Caki2 (cell line): ENCODE data around the gene DUSP8. TPM values are rescaled to one million over a fixed set of nuclear protein-coding genes. Genes with fewer than 3 reads are reported as not detected.

Experiments
- DNase-seq: peaks from one replicate; pipeline ENCODE4 v3.0.0-alpha.2; 2015; ENCODE audit warnings: low read depth
- in situ Hi-C: cut with HindIII; loops from 2 replicates; pipeline ENCODE4 v1.10.0; 2016; ENCODE audit warnings: low sequenced_read_pairs, low pct_unique_long_range_greater_than_20kb, mixed read lengths
- total RNA-seq: library from RNA; depleted of rRNA; stranded (reverse); fragments of >200 nt; shearing (Covaris generic); gene quantifications from 2 replicates; pipeline ENCODE4 v1.2.3, GENCODE V29; 2014; ENCODE audit warnings: low replicate concordance

Gene DUSP8
- total RNA-seq, 1 experiment from 2014 or later: 0.07 TPM

- in situ Hi-C loops: no loop called here
- DNase-seq: no peak
Measured at GRCh38 chr11:1526785-1527184, 45.3 kb downstream of the DUSP8 start.

DNA sequence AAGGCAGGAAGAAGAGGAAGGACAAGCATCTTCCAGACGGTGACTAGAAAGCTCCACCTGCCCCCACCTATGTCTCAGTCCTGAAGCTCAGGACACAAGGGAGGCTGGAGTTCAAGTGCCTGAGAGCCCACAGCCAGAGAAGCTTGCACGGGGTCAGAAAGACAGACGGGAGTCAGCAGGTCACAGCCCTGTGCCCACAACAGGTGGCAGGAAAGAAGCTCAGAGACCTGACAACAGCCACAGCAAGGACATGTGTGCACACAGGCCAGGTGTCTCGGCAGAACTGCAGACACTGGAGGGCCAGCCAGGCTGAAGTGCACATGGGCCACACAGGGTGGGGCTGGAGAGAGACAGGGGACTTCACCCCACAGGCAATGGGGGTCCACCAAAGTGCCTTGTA, 48.3 kb downstream of the DUSP8 start:
- in situ Hi-C loops: no loop called here
- no peak for DNase-seq

GRCh38 chr11:1523077-1523476, 49.0 kb downstream of the DUSP8 start:
- in situ Hi-C loops: no loop called here
- no peak for DNase-seq

- no peak for DNase-seq
- in situ Hi-C loops: no loop called here
Measured at GRCh38 chr11:1522081-1522424, 50.0 kb downstream of the DUSP8 start.

DNA sequence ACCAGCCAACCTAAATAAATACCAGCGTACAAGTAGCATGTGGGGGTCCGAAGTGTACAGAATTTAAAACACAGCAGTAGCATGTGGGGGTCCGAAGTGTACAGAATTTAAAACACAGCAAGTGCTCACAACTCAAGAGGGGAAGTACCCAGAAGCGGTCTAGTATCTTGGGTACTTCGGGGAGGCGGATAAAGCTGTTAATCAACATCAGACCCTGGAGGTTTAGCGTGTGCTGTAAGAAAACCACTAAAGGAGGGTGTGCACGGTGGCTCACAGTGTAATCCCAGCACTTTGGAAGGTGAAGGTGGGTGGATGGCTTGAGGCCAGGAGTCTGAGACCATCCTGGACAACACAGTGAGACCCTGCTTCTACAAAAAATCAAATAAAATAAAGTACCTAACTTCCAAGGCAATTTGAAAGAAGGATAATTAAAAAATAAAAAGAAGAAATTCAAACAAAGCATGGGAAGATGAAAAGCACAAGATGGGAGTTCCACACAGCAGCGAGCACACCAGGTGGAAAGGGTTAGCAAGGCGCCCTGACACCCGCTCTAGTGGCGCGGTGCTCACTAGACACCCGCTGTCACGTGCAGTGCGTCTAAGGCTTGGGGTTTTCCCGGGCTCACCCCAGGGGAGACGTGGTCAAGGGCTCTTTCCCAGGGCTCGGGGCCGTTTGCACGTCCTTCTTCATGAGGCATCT, 50.5 kb downstream of the DUSP8 start:
- in situ Hi-C loops: no loop called here
- DNase-seq: no peak

DNA sequence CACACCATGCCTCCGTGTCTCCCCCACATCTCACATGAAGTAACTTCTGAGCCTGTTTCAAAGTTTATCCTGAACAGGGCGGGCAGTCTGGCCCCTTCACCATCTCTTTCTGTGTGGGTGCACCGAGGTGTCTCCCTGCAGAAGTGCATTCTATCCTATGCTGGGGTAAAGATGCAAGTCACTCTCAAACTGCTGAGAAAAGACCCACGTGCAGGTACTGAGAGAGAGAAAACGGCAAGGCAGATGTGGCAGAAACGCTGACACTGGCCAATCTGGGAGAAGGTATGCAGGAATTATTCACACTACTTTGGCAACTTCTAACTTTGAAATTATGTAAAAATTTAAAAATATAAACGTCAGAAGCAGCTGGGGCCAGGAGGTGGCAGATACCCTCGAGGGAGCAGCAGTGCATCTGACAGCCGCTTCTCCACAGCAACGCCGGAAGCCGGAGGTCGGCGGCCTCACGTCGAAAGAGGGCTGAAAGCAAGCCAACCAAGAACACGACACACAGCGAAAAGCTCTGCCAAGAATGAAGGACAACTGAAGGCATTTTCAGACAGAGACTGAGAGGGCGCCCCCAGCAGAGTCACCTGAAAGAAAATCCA, 51.3 kb downstream of the DUSP8 start:
- no peak for DNase-seq
- in situ Hi-C loops: no loop called here

DNA sequence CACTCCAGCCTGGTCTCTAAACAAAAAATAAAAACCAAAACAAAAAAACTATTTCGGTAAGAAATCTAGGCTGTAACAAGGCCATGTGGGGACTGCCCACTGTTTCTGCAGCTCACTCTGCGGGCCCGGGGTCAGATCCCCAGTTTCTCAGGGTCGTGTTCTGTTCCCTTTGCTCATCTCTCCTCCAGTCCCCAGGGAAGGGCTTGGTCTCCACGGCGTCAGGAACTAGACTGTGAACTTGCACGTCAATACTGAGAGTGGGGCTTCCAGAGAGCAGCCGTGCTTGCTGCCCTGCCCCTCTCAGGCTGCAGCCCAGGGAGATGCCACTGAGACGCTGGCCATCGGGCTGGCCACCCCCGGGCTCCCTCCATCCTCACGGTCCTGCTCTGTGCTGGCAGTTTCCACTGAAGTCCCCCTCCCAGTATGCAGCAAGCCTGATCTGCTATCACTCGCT, 51.8 kb downstream of the DUSP8 start:
- in situ Hi-C loops: no loop called here
- DNase-seq: no peak

DNA sequence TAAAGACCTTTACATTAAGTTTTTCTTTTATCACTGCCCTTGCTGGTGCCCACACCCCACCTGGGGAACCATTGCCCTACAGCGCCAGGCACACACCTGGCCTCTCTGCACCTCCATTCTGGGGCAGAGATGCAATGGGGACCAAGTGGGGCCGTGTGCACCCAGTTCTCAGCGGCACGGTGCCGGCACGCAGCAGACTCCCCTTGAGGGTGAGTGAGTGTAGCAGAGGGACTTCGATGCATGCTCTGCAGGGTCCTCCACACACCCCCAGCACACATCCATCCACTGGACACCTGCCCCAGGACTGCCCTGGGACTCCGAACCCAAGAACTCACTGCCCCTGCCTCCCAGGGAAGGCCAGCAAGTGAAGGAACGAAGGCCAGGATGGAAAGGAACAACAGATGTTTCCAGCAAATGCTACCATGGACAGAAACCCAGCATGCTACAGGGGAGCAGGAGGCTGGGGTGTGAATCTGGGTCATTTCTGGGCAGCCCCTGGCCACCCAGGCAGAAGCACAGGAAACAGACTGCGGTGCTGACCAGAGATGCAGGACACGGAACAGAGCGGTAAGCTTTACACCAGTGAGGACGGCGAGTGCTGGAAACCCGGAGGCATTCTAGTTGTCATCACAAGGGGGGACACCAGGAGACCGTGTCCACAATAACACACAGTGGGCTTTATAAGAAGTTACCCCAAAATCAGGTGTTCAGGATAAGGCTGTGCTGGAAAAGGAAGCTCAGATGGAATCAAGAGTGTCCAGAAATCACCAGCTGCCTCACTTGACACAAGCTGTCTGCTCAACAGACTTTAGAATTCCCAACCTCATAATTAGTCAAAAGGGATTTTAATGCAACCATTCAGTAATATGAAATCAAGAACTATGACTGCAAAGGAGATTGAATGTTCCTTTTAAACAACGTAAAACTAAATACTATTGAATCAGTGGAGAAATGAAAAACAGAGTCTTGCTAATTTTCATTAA, 52.8 kb downstream of the DUSP8 start:
- in situ Hi-C loops: no loop called here
- no peak for DNase-seq

DNA sequence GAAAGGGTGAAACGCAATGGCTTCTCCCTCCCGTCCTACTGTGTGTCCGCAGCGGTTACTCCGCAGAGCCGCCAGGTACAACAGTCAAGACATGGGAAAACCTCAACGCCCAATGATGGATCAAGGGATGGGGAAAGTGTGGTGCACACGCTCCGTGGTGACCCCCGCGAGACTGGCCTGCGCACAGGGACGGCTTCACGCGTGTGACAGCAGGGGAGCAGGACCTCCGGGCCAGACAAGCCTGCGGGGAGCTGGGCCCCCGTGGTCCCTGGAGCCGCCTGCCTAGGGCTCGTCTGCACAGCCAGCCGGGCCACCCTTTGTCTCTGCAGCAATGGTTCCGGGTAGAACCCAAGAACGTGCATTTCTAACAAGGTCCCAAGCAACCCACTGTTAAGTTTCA, 53.8 kb downstream of the DUSP8 start:
- in situ Hi-C loops: no loop called here
- DNase-seq: no peak

GRCh38 chr11:1517117-1518005, 54.7 kb downstream of the DUSP8 start:
- DNase-seq: no peak
- in situ Hi-C loops: no loop called here

GRCh38 chr11:1516273-1517067, 55.6 kb downstream of the DUSP8 start:
- in situ Hi-C loops: no loop called here
- no peak for DNase-seq

- in situ Hi-C loops: no loop called here
- peak; percentile 16 for DNase-seq
Measured at GRCh38 chr11:1515082-1516060, 56.7 kb downstream of the DUSP8 start.

DNA sequence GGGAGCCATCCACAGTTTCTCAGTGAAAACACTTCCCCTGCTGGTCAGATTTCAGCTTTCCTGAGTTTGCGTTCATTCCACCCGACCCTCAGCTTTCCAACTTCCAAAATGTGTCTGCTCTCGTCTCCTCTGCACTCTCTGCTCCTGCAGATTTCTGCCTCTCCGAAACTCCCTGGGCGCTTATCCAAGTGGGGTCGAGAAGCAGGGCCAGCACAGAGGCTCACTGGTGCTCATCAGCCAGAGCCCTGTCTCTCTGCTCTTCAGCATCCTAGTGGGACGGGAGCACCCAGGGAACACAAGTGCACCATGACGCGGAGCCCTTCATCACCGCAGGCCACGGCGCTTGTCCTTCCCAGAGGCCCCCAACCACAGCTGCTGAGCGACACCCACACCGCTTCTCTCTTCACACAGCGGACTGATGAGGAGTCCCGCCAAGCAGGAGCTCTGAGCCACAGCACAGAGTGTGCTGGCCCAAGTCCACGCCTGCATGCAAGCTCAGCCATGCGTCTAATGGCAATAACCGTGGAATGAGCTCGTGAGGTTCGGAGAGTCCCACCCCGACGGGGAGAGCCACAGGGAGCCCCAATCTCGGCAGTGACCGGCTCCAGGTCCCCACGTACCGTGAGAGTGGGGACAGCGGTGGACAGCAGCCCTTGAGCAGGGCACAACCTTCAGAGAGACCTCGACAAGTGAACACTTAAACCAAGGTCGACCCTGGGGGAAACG, 57.6 kb downstream of the DUSP8 start:
- DNase-seq: no peak
- in situ Hi-C loops: no loop called here

DNA sequence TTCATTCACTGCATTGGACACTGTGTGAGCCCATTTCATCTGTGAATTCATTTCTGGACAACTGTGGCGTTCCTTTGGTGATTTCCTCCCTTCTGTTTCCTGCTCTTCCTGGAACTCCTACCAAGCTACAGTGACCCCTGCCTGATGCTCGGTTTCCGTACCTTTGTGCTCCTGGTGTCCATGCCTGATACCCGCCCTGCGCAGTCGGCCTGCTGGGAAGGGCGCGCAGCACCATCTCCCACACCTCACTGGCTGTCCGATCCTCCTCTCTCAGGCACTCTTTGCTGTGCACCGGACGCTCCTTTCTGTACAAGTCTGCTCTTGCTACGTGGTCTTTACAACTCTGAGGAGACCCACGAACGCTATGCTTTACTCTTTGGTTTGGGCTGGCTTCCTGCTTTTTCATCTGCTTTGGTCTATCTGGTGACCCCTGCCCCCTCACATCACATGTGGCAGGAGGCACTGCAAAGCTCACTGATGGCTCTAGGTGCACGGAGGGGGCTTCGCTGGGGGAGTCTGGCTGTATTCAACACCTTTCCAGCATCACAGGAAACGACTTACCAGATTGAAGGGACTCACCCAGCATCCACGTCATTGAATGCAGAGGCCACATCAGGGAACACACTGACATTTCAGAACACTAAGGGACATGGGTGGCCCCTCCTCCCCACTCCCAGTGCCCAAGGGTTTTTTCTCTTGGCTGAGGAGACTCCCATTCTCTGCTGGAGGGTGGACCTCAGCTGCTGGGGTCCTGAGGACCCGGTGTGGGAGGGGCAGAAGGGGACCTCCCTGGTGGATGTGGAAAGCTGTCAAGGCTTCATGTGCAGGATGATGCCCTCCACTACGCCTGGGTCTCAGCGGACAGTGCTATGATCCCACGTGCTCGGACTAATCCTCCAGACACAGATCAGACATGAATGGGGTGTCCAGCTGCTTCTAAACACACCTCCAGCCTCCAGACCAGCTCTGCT, 58.5 kb downstream of the DUSP8 start:
- no peak for DNase-seq
- in situ Hi-C loops: no loop called here
